SU-DHL-6 (cell line): ENCODE data around the gene HBG1.
A peak's percentile ranks its signal among the peaks of the same experiment; 100 is the strongest.

Source experiments
- H2AFZ ChIP-seq: fragments of 200-600 bp; sonication (generic); 2 replicates; pipeline ENCODE4 v1.6.1; 2014; ENCODE audit warnings: low read depth, mild to moderate bottlenecking, moderate library complexity, mixed read lengths, antibody characterized with exemption, low read length; ENCODE audit not compliant: severe bottlenecking
- H3F3A ChIP-seq: fragments of 200-600 bp; shearing (Covaris generic); 2 replicates; pipeline ENCODE4 v1.6.0; 2016; ENCODE audit warnings: antibody characterized with exemption, mild to moderate bottlenecking; ENCODE audit not compliant: insufficient read depth
- H3K27ac ChIP-seq: fragments of 200-600 bp; sonication (generic); 2 replicates; pipeline ENCODE4 v1.5.1; 2016; ENCODE audit warnings: low read depth, mild to moderate bottlenecking, low read length, moderate library complexity, mixed read lengths
- H3K27me3 ChIP-seq: fragments of 200-600 bp; sonication (generic), shearing (Covaris generic); 2 replicates; pipeline ENCODE4 v1.6.0; 2014; ENCODE audit warnings: mild to moderate bottlenecking, low read length
- H3K36me3 ChIP-seq: fragments of 200-600 bp; sonication (generic); 2 replicates; pipeline ENCODE4 v1.6.1; 2014; ENCODE audit warnings: mild to moderate bottlenecking, low read length, mixed read lengths
- H3K4me2 ChIP-seq: fragments of 300-600, 200-600 bp; shearing (Covaris generic), sonication (generic); 2 replicates; pipeline ENCODE4 v1.6.0; 2014; ENCODE audit warnings: low read length, low read depth, mild to moderate bottlenecking; ENCODE audit not compliant: poor library complexity, severe bottlenecking
- H3K4me3 ChIP-seq: fragments of 200-600 bp; sonication (generic); 2 replicates; pipeline ENCODE4 v1.5.1; 2014; ENCODE audit warnings: antibody characterized with exemption, low read length, mild to moderate bottlenecking, mixed read lengths; ENCODE audit not compliant: insufficient read depth, poor library complexity, severe bottlenecking
- H3K79me2 ChIP-seq: fragments of 200-600 bp; sonication (generic); 2 replicates; pipeline ENCODE4 v1.6.1; 2014; ENCODE audit warnings: mild to moderate bottlenecking, low read length, moderate library complexity; ENCODE audit not compliant: insufficient read depth
- H3K9ac ChIP-seq: fragments of 200-600 bp; sonication (generic); 2 replicates; pipeline ENCODE4 v1.7.0; 2014; ENCODE audit warnings: mild to moderate bottlenecking, low read length
- H3K9me2 ChIP-seq: fragments of 200-600 bp; sonication (generic); replicated peaks from 2 replicates; pipeline ENCODE4 v1.6.1; 2014; ENCODE audit warnings: low read length; ENCODE audit not compliant: insufficient read depth
- H3K9me3 ChIP-seq: fragments of 200-600 bp; sonication (generic); 2 replicates; pipeline ENCODE4 v1.6.1; 2014; ENCODE audit warnings: low read length, mixed read lengths; ENCODE audit not compliant: insufficient read depth
- H4K20me1 ChIP-seq: fragments of 200-600 bp; sonication (generic); 2 replicates; pipeline ENCODE4 v1.6.1; 2014; ENCODE audit warnings: low read depth, mild to moderate bottlenecking, antibody characterized with exemption, low read length, moderate library complexity, mixed read lengths
- EZH2phosphoT487 ChIP-seq: fragments of 200-600 bp; sonication (generic), shearing (Covaris generic); conservative IDR thresholded peaks from 2 replicates; pipeline ENCODE4 v1.6.1; 2018; ENCODE audit warnings: mild to moderate bottlenecking, antibody characterized with exemption, low read length, moderate library complexity, mixed read lengths
- TF ChIP-seq, protein P1 (sequence below): fragments of 200-600 bp; sonication (generic); IDR thresholded peaks from one replicate; pipeline ENCODE4 v1.5.1; 2017; ENCODE audit warnings: antibody characterized with exemption, mild to moderate bottlenecking, low read length, moderate library complexity; ENCODE audit not compliant: insufficient read depth, poor library complexity, severe bottlenecking

The HBG1 gene

DNA sequence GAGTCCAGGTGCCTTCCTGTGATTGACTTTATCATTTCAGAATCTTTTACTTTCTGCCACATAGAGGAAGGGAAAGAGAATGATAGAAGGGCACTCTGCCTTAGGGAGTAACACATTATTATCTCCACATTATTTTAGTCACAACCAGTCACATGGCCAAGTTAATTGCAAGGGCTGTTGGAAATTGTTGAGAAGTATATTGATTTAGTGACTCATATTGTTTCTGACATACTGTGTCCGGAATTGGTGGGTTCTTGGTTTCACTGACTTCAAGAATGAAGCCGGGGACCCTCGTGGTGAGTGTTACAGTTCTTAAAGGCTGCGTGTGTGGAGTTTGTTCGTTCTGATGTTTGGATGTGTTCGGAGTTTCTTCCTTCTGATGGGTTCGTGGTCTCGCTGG is 43.4 kb upstream of the HBG1 start:
- no peak overlapping the region for H3K4me3 ChIP-seq
- no peak overlapping the region for H2AFZ ChIP-seq

DNA sequence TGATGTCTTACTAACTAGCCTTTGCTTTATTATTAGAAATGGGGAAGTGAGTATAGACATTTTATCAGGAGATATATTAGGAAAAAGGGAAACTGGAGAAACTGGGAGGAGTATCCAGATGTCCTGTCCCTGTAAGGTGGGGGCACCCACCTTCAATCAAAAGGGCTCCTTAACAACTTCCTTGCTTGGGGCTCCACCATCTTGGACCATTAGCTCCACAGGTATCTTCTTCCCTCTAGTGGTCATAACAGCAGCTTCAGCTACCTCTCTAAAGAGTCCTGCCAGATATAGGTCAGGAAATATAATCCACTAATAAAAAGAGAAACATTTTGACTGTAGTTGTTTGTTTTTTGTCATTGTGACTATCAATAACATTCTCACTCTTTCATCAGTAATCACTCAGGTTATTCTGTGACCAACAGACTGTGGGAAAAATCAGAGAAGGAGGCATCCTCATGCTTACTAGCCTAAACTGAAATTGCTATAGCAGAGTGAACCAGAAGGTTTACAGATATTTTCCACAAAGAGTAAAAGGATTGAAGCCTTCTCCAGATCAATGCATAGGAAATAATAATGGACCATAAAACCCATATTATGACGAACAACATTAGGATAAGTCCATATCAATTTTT is 41.7 kb upstream of the HBG1 start:
- Histone ChIP-seq H3K4me2 (no peak overlapping the region), H3K4me3 (no peak overlapping the region), H4K20me1 (no peaks in the 10 kb centered on the region), H2AFZ (no peak overlapping the region), H3F3A (no peaks in the 10 kb centered on the region), H3K79me2 (no peaks in the 10 kb centered on the region), H3K36me3 (no peaks in the 10 kb centered on the region), H3K9me3 (no peaks in the 10 kb centered on the region), H3K9ac (no peak overlapping the region), H3K27ac (no peak overlapping the region), H3K9me2 (no peaks in the 10 kb centered on the region), H3K27me3 (no peaks in the 10 kb centered on the region)
- TF ChIP-seq, protein P1, sequence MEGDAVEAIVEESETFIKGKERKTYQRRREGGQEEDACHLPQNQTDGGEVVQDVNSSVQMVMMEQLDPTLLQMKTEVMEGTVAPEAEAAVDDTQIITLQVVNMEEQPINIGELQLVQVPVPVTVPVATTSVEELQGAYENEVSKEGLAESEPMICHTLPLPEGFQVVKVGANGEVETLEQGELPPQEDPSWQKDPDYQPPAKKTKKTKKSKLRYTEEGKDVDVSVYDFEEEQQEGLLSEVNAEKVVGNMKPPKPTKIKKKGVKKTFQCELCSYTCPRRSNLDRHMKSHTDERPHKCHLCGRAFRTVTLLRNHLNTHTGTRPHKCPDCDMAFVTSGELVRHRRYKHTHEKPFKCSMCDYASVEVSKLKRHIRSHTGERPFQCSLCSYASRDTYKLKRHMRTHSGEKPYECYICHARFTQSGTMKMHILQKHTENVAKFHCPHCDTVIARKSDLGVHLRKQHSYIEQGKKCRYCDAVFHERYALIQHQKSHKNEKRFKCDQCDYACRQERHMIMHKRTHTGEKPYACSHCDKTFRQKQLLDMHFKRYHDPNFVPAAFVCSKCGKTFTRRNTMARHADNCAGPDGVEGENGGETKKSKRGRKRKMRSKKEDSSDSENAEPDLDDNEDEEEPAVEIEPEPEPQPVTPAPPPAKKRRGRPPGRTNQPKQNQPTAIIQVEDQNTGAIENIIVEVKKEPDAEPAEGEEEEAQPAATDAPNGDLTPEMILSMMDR: peak; percentile 36
- no peak for TF ChIP-seq EZH2phosphoT487

More for the DNA sequence above, 43.4 kb upstream of the HBG1 start:
- Histone ChIP-seq H3K9ac (no peak overlapping the region), H3K4me2 (no peak overlapping the region), H3K27ac (no peak overlapping the region), H3K9me2 (no peaks in the 10 kb centered on the region), H4K20me1 (no peaks in the 10 kb centered on the region), H3K9me3 (no peaks in the 10 kb centered on the region), H3F3A (no peaks in the 10 kb centered on the region), H3K36me3 (no peaks in the 10 kb centered on the region), H3K79me2 (no peaks in the 10 kb centered on the region), H3K27me3 (no peaks in the 10 kb centered on the region)
- TF ChIP-seq, protein P1: no peak
- no peak for TF ChIP-seq EZH2phosphoT487

DNA sequence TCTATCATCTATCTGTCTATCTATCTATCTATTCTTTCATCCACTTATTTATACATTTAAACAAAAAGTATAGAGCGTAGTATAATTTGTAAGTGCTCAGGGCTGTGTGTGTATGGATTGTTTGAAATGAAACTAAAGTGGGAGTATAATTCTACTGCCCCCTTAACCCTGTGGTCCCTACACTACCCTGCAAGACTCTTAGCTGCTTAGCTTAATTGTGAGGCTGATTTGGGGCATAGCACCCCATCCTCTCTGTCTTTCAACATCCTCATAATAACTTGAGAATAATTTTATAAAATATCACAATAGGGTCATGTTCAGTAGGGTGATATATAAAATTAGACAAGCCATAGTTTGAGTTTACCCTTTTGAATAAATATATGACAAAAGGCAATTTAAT is 40.4 kb upstream of the HBG1 start:
- Histone ChIP-seq H3K9me2 (no peaks in the 10 kb centered on the region), H3K4me3 (no peak overlapping the region), H3K9ac (no peak overlapping the region), H3K4me2 (no peak overlapping the region), H3K79me2 (no peaks in the 10 kb centered on the region), H3K27me3 (no peaks in the 10 kb centered on the region), H3K36me3 (no peaks in the 10 kb centered on the region), H3F3A (no peaks in the 10 kb centered on the region), H2AFZ (no peak overlapping the region), H4K20me1 (no peaks in the 10 kb centered on the region), H3K27ac (no peak overlapping the region), H3K9me3 (no peaks in the 10 kb centered on the region)
- no peak for TF ChIP-seq EZH2phosphoT487
- TF ChIP-seq, protein P1: no peak
